Muscle of leg (tissue), 11 donors: ENCODE measurements around the gene CTNNB1. TPM values are rescaled to one million over a fixed set of nuclear protein-coding genes. Genes with fewer than 3 reads are reported as not detected.
A peak's percentile ranks its signal among the peaks of the same experiment; 100 is the strongest.

Experiments used
- DNase-seq: peaks from one replicate; pipeline ENCODE4 v3.0.0; 2013
- H3K27ac ChIP-seq: one replicate; pipeline ENCODE4 v1.5.1; 2013; ENCODE audit warnings: mild to moderate bottlenecking, low read length, control low read depth
- H3K27me3 ChIP-seq: one replicate; pipeline ENCODE4 v1.6.1; 2013; ENCODE audit warnings: low read length; ENCODE audit not compliant: control insufficient read depth, insufficient read depth
- H3K36me3 ChIP-seq: one replicate; pipeline ENCODE4 v1.6.1; 2013; ENCODE audit warnings: low read length; ENCODE audit not compliant: control insufficient read depth, insufficient read depth
- H3K4me1 ChIP-seq: one replicate; pipeline ENCODE4 v1.6.1; 2013; ENCODE audit warnings: low read length; ENCODE audit not compliant: control insufficient read depth, insufficient read depth
- H3K4me3 ChIP-seq: one replicate; pipeline ENCODE4 v1.5.1; 2013; ENCODE audit warnings: low read length, control low read depth
- H3K9me3 ChIP-seq: replicated peaks from 2 replicates; pipeline ENCODE4 v1.6.1; 2013; ENCODE audit warnings: low read depth, low read length; ENCODE audit not compliant: control insufficient read depth
- WGBS: methylation state at CpG from one replicate; pipeline ENCODE4 v1.1.5; 2013; ENCODE audit warnings: missing lambda C conversion rate; ENCODE audit not compliant: insufficient coverage; 5-methylcytosine and 5-hydroxymethylcytosine counted together
- polyA plus RNA-seq, 8 donors: library from polyadenylated mRNA; unstranded; fragments of 120-200 nt; gene quantifications; one replicate each; pipeline versions ENCODE4 v1.2.1 to v1.2.3, GENCODE V29; 2013; ENCODE audit warnings: inconsistent platforms in 1 of 8, low replicate concordance in 1 of 8; ENCODE audit not compliant: insufficient read length in 8 of 8, insufficient read depth in 1 of 8
- total RNA-seq: library from RNA; stranded (reverse); fragments of 120-200 nt; gene quantifications from one replicate; pipeline ENCODE4 v1.2.4, GENCODE V29; 2013

CTNNB1 gene
- total and polyA plus RNA-seq, 9 donors, result 272 to 390 (median 327) TPM

GRCh38 chr3:41188306-41188705 lies 11.0 kb upstream of the CTNNB1 start:
- Histone ChIP-seq H3K27ac (no peak overlapping the region), H3K9me3 (no peaks in the 10 kb centered on the region), H3K4me3 (no peak overlapping the region), H3K36me3 (no peaks in the 10 kb centered on the region), H3K27me3 (no peaks in the 10 kb centered on the region), H3K4me1 (no peaks in the 10 kb centered on the region)
- no peak for DNase-seq
- no CpG with 5 or more reads among the region's 3 CpGs for WGBS

- Histone ChIP-seq H3K27ac (no peak overlapping the region), H3K27me3 (no peaks in the 10 kb centered on the region), H3K9me3 (no peaks in the 10 kb centered on the region), H3K4me1 (no peaks in the 10 kb centered on the region), H3K4me3 (no peak overlapping the region), H3K36me3 (no peaks in the 10 kb centered on the region)
- WGBS, result no CpG with 5 or more reads among the region's 1 CpG
- no peak for DNase-seq
Measured at GRCh38 chr3:41190509-41191284, 8.6 kb upstream of the CTNNB1 start.

GRCh38 chr3:41192885-41193284 lies 6.4 kb upstream of the CTNNB1 start:
- H3K4me3 ChIP-seq, result no peak overlapping the region
- no peaks in the 10 kb centered on the region for H3K36me3 ChIP-seq
- WGBS, result no CpG with 5 or more reads among the region's 1 CpG
- no peaks in the 10 kb centered on the region for H3K9me3 ChIP-seq
- H3K27ac ChIP-seq, result no peak overlapping the region
- H3K27me3 ChIP-seq, result no peaks in the 10 kb centered on the region
- no peak for DNase-seq
- no peaks in the 10 kb centered on the region for H3K4me1 ChIP-seq

GRCh38 chr3:41193794-41194539 lies 5.3 kb upstream of the CTNNB1 start:
- DNase-seq, result no peak
- Histone ChIP-seq H3K4me3 (no peak overlapping the region), H3K27me3 (no peaks in the 10 kb centered on the region), H3K27ac (no peak overlapping the region), H3K36me3 (no peaks in the 10 kb centered on the region), H3K4me1 (no peaks in the 10 kb centered on the region), H3K9me3 (no peaks in the 10 kb centered on the region)
- WGBS, result no CpG with 5 or more reads among the region's 4 CpGs

GRCh38 chr3:41194701-41195100 lies 4.6 kb upstream of the CTNNB1 start:
- Histone ChIP-seq H3K9me3 (no peaks in the 10 kb centered on the region), H3K27me3 (no peaks in the 10 kb centered on the region), H3K27ac (no peak overlapping the region), H3K4me1 (no peaks in the 10 kb centered on the region), H3K4me3 (no peak overlapping the region), H3K36me3 (no peaks in the 10 kb centered on the region)
- WGBS, result 93% methylated on average over 3 of the region's 8 CpGs
- DNase-seq, result no peak

GRCh38 chr3:41195946-41196345 lies 3.4 kb upstream of the CTNNB1 start:
- H3K27ac ChIP-seq, result no peak overlapping the region
- 96% methylated on average over 6 of the region's 7 CpGs for WGBS
- H3K27me3 ChIP-seq, result no peaks in the 10 kb centered on the region
- no peak overlapping the region for H3K4me3 ChIP-seq
- no peak for DNase-seq
- H3K9me3 ChIP-seq, result no peaks in the 10 kb centered on the region
- no peaks in the 10 kb centered on the region for H3K4me1 ChIP-seq
- no peaks in the 10 kb centered on the region for H3K36me3 ChIP-seq

GRCh38 chr3:41196499-41197410 lies 2.5 kb upstream of the CTNNB1 start:
- H3K9me3 ChIP-seq, result no peaks in the 10 kb centered on the region
- no peaks in the 10 kb centered on the region for H3K27me3 ChIP-seq
- no peak for DNase-seq
- H3K4me1 ChIP-seq, result no peaks in the 10 kb centered on the region
- H3K27ac ChIP-seq, result no peak overlapping the region
- 100% methylated on average over 2 of the region's 9 CpGs for WGBS
- no peak overlapping the region for H3K4me3 ChIP-seq
- H3K36me3 ChIP-seq, result no peaks in the 10 kb centered on the region

- H3K27ac ChIP-seq, result no peak overlapping the region
- H3K36me3 ChIP-seq, result no peaks in the 10 kb centered on the region
- no peak overlapping the region for H3K4me3 ChIP-seq
- DNase-seq, result no peak
- no peaks in the 10 kb centered on the region for H3K4me1 ChIP-seq
- WGBS, result no CpG with 5 or more reads among the region's 7 CpGs
- H3K9me3 ChIP-seq, result no peaks in the 10 kb centered on the region
- H3K27me3 ChIP-seq, result no peaks in the 10 kb centered on the region
Measured at GRCh38 chr3:41198046-41198445, 1.3 kb upstream of the CTNNB1 start.

- Histone ChIP-seq H3K27me3 (no peaks in the 10 kb centered on the region), H3K27ac (peak overlapping the region; percentile 78), H3K36me3 (no peaks in the 10 kb centered on the region), H3K9me3 (no peaks in the 10 kb centered on the region), H3K4me1 (no peaks in the 10 kb centered on the region), H3K4me3 (peak overlapping the region; percentile 93)
- peak; percentile 66 for DNase-seq
- WGBS, result 3% methylated on average over 19 of the region's 20 CpGs
Measured at GRCh38 chr3:41198526-41198925, 779 bp upstream of the CTNNB1 start.
